Gastroesophageal sphincter (tissue), 4 donors: ENCODE measurements around the gene PSMD8. TPM values are rescaled to one million over a fixed set of nuclear protein-coding genes. Genes with fewer than 3 reads are reported as not detected.
A peak's percentile ranks its signal among the peaks of the same experiment; 100 is the strongest.
"Not testable (repeated sequence)": the region's sequence is repeated elsewhere in the genome, so short reads cannot be mapped to it uniquely, and the experiment has no call there.

Experiments used
- ATAC-seq: fragments of 150-250 bp; one replicate; pipeline ENCODE4 v1.9.1; 2016; ENCODE audit warnings: mild to moderate bottlenecking, moderate library complexity
- H3K27ac ChIP-seq, 4 donors: fragments of 200-600 bp; sonication (generic) in 3 of 4; 1 replicate in 3 of 4; 2 replicates in 1 of 4; pipeline ENCODE4 v1.5.1; 2016 to 2019
- H3K27me3 ChIP-seq: fragments of 200-600 bp; sonication (generic); one replicate; pipeline ENCODE4 v1.5.1; 2019
- H3K36me3 ChIP-seq, 2 donors: fragments of 200-600 bp; sonication (generic); one replicate each; pipeline ENCODE4 v1.5.1; 2019; ENCODE audit warnings: control low read depth in 1 of 2
- H3K4me1 ChIP-seq, 3 donors: fragments of 200-600 bp; sonication (generic); 1 replicate in 2 of 3; 2 replicates in 1 of 3; pipeline ENCODE4 v1.5.1; 2016 to 2019; ENCODE audit warnings: control low read depth in 2 of 3
- H3K4me3 ChIP-seq, 2 donors: fragments of 200-600 bp; sonication (generic); one replicate each; pipeline ENCODE4 v1.5.1; 2019; ENCODE audit warnings: mild to moderate bottlenecking in 1 of 2, moderate library complexity in 1 of 2
- H3K9me3 ChIP-seq, 3 donors: fragments of 200-600 bp; sonication (generic); one replicate each; pipeline ENCODE4 v1.5.1; 2017 to 2019; ENCODE audit warnings: control low read depth in 2 of 3
- EP300 ChIP-seq: sonication (generic); formaldehyde crosslinking; IDR thresholded peaks from one replicate; pipeline ENCODE4 v1.6.1; 2017; ENCODE audit warnings: antibody characterized with exemption, mild to moderate bottlenecking
- POLR2A ChIP-seq, 2 donors: fragments of 450-650 bp; IDR thresholded peaks; one replicate each; pipeline ENCODE4 v1.6.1; 2017; ENCODE audit warnings: antibody characterized with exemption in 2 of 2, mild to moderate bottlenecking in 2 of 2, moderate library complexity in 1 of 2
- POLR2AphosphoS5 ChIP-seq: sonication (generic); formaldehyde crosslinking; IDR thresholded peaks from one replicate; pipeline ENCODE4 v1.6.1; 2017; ENCODE audit warnings: antibody characterized with exemption
- WGBS, 2 donors: methylation state at CpG; one replicate each; pipeline ENCODE4 v1.1.5; 2018; ENCODE audit warnings: low coverage in 1 of 2; 5-methylcytosine and 5-hydroxymethylcytosine counted together
- total RNA-seq, 4 donors: library from RNA; depleted of rRNA; stranded (reverse); fragments of >200 nt; gene quantifications; one replicate each; pipeline ENCODE4 v1.1.0, GENCODE V29; 2016
- TF ChIP-seq, protein P1 (sequence below), 4 experiments: fragments of 200-600 bp in 2 of 4; fragments of 450-650 bp in 2 of 4; sonication (generic) in 1 of 4; IDR thresholded peaks; one replicate each; pipeline ENCODE4 v1.5.1; 2017 to 2019; ENCODE audit warnings: antibody characterized with exemption in 4 of 4, mild to moderate bottlenecking in 2 of 4, moderate library complexity in 2 of 4

Gene PSMD8
- total RNA-seq, 4 donors from 2014 or later = 161 to 208 (median 171) TPM

DNA sequence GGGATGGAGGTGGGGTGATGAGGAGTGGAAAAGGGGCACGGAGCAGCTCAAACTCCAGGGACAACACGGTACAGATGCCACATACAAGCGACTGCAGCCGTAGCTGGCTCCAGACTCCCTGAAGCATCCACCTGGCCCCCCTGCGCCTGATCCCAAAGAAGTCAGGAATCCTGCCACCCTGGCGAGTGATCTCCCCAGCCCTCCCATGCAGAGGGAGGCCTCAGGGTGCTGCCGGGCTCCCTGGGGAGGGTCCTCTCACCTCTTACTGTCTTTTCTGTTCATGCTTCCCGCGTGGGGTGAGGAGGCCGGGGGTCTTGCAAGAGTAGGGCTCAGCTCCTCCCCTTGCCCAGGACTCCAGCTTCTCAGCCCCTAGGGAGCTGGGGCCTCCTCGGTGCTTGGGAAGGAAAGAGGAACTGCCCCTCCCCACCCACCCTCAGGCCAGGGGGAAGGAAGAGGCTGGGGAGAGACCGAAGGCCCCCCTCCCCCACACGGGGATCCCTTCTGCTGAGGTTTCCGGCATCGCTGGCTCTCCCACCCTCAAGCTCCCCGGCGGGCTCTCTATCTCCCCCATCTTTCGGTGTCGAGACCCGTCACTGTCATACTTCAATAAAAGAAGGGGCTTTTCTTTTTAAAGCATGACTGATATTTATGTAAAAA, 51.6 kb downstream of the PSMD8 start, which contains the start of gene RASGRP4:
Gene RASGRP4 (minus strand): TSS at position 410 of the 657 bp plus-strand sequence. CDS start 128 bp downstream, at position 282.
- WGBS, 2 donors = 8 to 33% methylated on average over 10 of the region's 20 CpGs
- Histone ChIP-seq H3K4me3 (peak within 1 kb of the TSS in 1 of 2 donors; percentile 36), H3K27ac (peak within 1 kb of the TSS in 1 of 4 donors; percentile 13), H3K36me3 (no peaks in the 10 kb centered on the region), H3K9me3 (no peaks in the 10 kb centered on the region), H3K4me1 (no peaks in the 10 kb centered on the region), H3K27me3 (peaks cover 64% of the 10 kb centered on the region)
- TF ChIP-seq, protein P1, sequence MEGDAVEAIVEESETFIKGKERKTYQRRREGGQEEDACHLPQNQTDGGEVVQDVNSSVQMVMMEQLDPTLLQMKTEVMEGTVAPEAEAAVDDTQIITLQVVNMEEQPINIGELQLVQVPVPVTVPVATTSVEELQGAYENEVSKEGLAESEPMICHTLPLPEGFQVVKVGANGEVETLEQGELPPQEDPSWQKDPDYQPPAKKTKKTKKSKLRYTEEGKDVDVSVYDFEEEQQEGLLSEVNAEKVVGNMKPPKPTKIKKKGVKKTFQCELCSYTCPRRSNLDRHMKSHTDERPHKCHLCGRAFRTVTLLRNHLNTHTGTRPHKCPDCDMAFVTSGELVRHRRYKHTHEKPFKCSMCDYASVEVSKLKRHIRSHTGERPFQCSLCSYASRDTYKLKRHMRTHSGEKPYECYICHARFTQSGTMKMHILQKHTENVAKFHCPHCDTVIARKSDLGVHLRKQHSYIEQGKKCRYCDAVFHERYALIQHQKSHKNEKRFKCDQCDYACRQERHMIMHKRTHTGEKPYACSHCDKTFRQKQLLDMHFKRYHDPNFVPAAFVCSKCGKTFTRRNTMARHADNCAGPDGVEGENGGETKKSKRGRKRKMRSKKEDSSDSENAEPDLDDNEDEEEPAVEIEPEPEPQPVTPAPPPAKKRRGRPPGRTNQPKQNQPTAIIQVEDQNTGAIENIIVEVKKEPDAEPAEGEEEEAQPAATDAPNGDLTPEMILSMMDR (IDR thresholded peaks at IDR 0.05) = no peak
- TF ChIP-seq POLR2AphosphoS5 (no peak), POLR2A (IDR thresholded peaks at IDR 0.05) (no peak), EP300 (no peak)
- ATAC-seq = no peak

DNA sequence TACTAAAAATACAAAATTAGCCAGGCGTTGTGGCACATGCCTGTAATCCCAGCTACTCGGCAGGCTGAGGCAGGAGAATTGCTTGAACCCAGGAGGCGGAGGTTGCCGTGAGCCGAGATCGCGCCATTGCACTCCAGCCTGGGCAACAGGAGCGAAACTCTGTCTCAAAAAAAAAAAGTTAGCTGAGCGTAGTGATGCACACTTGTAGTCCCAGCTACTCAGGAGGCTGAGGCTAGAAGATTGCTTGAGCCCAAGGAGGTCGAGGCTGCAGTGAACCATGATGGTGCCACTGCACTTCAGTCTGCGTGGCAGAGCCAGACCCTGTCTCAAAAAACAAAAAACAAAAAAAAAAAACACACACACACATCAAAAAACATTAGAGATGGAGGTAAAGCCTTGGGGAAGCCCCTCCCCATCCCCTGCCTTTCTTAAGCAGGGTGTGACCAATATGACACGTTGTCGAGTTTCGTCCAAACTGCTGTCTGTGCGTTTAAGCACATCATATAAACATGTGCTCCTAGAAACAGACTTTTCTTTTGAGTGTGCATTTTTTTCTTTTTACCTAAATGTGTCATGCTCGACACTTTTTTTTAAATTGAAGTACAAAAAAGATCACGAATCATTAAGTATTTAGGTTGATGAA, 52.8 kb downstream of the PSMD8 start:
- H3K27me3 ChIP-seq = peaks cover 62% of the 10 kb centered on the region
- not testable (repeated sequence) for H3K27ac ChIP-seq, H3K4me1 ChIP-seq, H3K9me3 ChIP-seq, H3K4me3 ChIP-seq, H3K36me3 ChIP-seq, ATAC-seq
- 33 to 57% methylated on average over 7 to 9 of the region's 17 CpGs for WGBS, 2 donors

DNA sequence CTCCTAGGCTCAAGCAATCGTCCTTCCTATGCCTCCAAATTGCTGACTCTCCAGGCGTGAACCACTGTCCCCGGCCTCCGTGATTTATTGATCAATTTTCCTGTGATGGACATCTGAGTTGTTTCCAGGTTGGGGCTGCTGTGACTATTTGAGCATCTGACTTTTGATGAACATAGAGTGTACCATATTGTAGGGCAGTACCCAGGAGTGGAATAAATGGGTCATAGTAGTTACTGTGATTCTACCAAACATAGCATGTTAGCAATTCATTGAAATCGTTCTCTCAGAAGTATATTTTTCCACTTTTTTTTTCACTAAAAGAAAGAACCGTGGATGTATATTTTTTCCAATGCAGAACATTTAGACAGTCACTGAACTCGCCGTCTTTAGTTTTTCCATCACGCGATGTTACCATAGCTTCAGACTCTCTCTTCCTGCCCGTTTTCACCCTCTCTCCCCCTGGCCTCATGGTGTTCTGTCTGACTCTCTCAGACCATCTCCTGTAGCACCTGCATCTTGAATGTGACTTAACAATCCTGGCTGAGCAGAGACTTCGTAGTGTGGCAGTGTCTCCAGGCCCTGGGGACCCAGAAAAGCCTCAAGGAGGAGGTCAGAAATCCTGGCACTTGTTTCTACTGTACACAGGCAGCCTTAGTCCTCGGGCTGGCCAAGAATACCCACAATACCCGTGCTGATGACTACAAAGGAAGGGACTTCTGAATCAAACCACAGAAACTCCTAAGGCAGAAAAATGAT, 54.9 kb downstream of the PSMD8 start:
- no peaks in the 10 kb centered on the region for H3K36me3 ChIP-seq
- 46 to 49% methylated on average over 10 to 13 of the region's 14 CpGs for WGBS, 2 donors
- no peak overlapping the region for H3K4me3 ChIP-seq
- no peak for TF ChIP-seq EP300
- TF ChIP-seq, protein P1 (IDR thresholded peaks at IDR 0.05) = no peak
- TF ChIP-seq POLR2A (IDR thresholded peaks at IDR 0.05) = no peak
- TF ChIP-seq POLR2AphosphoS5 = no peak
- H3K4me1 ChIP-seq = peaks cover 0 to 8% (median 0%) of the 10 kb centered on the region in 3 donors
- ATAC-seq = no peak
- H3K9me3 ChIP-seq = no peaks in the 10 kb centered on the region
- H3K27ac ChIP-seq = no peak overlapping the region
- peaks cover 63% of the 10 kb centered on the region for H3K27me3 ChIP-seq

DNA sequence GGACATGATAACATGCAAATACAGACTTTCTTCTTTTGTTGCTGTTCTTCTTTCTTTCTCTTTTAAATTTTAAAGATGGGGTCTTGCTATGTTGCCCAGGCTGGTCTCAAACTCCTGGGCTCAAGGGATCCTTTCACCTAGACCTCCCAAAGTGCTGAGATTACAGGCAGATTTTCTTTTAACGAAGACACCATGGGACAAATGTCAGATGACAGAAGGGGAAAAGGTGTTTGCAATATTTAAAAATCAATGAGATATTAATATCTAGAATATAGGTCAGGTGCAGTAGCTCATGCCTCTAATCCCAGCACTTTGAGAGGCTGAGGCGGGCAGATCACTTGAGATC, 55.4 kb downstream of the PSMD8 start:
- Histone ChIP-seq H3K36me3 (no peaks in the 10 kb centered on the region), H3K27me3 (peaks cover 63% of the 10 kb centered on the region), H3K4me3 (no peak overlapping the region), H3K27ac (no peak overlapping the region), H3K4me1 (peaks cover 0 to 8% (median 0%) of the 10 kb centered on the region in 3 donors), H3K9me3 (no peaks in the 10 kb centered on the region)
- ATAC-seq = no peak
- no peak for TF ChIP-seq POLR2AphosphoS5
- TF ChIP-seq, protein P1 (IDR thresholded peaks at IDR 0.05) = no peak
- no peak for TF ChIP-seq POLR2A (IDR thresholded peaks at IDR 0.05)
- TF ChIP-seq EP300 = no peak
- whole genome bisulfite sequencing, 2 donors = 72% methylated on average over 2 of the region's 2 CpGs

DNA sequence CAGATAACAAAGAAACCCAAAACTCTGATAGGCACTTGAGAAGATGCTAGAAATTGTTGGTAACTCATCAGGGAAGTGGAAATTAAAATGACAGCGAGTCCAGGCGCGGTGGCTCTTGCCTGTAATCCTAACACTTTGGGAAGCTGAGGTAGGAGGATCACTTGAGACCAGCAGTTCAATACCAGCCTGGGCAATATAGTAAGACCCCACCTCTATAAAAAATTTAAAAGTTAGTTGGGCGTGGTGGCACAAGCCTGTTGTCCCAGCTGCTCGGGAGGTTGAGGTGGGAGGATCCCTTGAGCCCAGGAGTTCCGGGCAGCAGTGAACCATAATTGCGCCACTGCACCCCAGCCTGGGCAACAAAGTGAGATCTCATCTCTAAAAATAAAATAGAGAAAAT, 56.6 kb downstream of the PSMD8 start:
- no peaks in the 10 kb centered on the region for H3K36me3 ChIP-seq
- ATAC-seq = no peak
- H3K27ac ChIP-seq = no peak overlapping the region
- TF ChIP-seq POLR2A (IDR thresholded peaks at IDR 0.05) = no peak
- TF ChIP-seq, protein P1 (IDR thresholded peaks at IDR 0.05) = no peak
- no peak for TF ChIP-seq POLR2AphosphoS5
- no peak for TF ChIP-seq EP300
- peaks cover 63% of the 10 kb centered on the region for H3K27me3 ChIP-seq
- no peak overlapping the region for H3K4me3 ChIP-seq
- H3K9me3 ChIP-seq = no peaks in the 10 kb centered on the region
- H3K4me1 ChIP-seq = peaks cover 0 to 8% (median 0%) of the 10 kb centered on the region in 3 donors
- 85 to 89% methylated on average over 4 to 7 of the region's 7 CpGs for WGBS, 2 donors
